ENCODE measurements around the gene C1GALT1C1. TPM values are rescaled to one million over a fixed set of nuclear protein-coding genes. Genes with fewer than 3 reads are reported as not detected.
"Not testable (repeated sequence)": the region's sequence is repeated elsewhere in the genome, so short reads cannot be mapped to it uniquely, and the experiment has no call there.

Gene C1GALT1C1
- total and polyA plus RNA-seq, 3 experiments from 2014 or later, result 16.6 to 25.9 (median 18.8) TPM

DNA sequence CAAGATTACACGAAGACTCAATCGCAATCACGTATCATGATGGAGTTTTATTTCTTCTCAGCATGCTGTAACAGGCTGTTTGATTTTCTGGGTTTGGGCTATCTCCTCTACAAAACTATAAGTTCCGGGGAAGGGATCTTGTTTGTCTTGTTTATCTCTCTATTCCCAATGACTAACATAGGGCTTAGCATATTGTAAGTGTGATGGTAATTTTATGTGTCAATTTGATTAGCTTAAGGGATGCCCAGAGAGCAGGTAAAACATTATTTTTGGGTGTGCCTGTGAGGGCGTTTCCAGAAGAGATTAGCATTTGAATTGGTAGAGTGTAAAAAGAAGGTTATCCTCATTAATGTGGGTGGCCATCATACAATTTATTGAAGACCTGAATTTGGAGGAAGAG is 32.8 kb upstream of the C1GALT1C1 start:
- ChIA-PET POLR2A (no interaction called here), CTCF (interaction anchor here (1.9 to 2.5 kb wide), 2 partner anchors 164 to 177 kb away, joined by 4 to 11 read pairs; no protein-coding TSS in a partner anchor)
- Histone ChIP-seq H3K27ac (ENCODE audit: low read depth, low read length) (no peak overlapping the region), H3K36me3 (ENCODE audit: insufficient read depth, low read length) (no peaks in the 10 kb centered on the region), H3K27me3 (ENCODE audit: insufficient read depth, low read length, poor library complexity, severe bottlenecking) (no peaks in the 10 kb centered on the region), H3K4me1 (ENCODE audit: insufficient read depth, low read length) (no peaks in the 10 kb centered on the region), H3K9me3 (ENCODE audit: low read length) (no peaks in the 10 kb centered on the region), H3K4me3 (ENCODE audit: low read length) (no peak overlapping the region)
- no peak overlapping the region for H3K27ac Mint-ChIP-seq
- no peaks in the 10 kb centered on the region for H3K9me3 Mint-ChIP-seq
- H3K36me3 Mint-ChIP-seq, result no peaks in the 10 kb centered on the region
- DNase-seq, result no peak
- H3K4me3 Mint-ChIP-seq, result no peak overlapping the region
- no peaks in the 10 kb centered on the region for H3K4me1 Mint-ChIP-seq
- peaks cover 0 to 2% of the 10 kb centered on the region in 2 donors for H3K27me3 Mint-ChIP-seq

GRCh38 chrX:120660637-120661036 is 30.8 kb upstream of the C1GALT1C1 start:
- CTCF ChIA-PET, result no interaction called here
- Mint-ChIP-seq H3K4me1 (no peaks in the 10 kb centered on the region), H3K9me3 (no peaks in the 10 kb centered on the region), H3K36me3 (no peaks in the 10 kb centered on the region), H3K27me3 (peaks cover 0 to 4% of the 10 kb centered on the region in 2 donors), H3K4me3 (no peak overlapping the region), H3K27ac (no peak overlapping the region)
- H3K9me3 ChIP-seq (ENCODE audit: low read length), result no peaks in the 10 kb centered on the region
- no peaks in the 10 kb centered on the region for H3K27me3 ChIP-seq (ENCODE audit: insufficient read depth, low read length, poor library complexity, severe bottlenecking)
- H3K4me1 ChIP-seq (ENCODE audit: insufficient read depth, low read length), result no peaks in the 10 kb centered on the region
- no peak for DNase-seq
- no peak overlapping the region for H3K4me3 ChIP-seq (ENCODE audit: low read length)
- H3K27ac ChIP-seq (ENCODE audit: low read depth, low read length), result no peak overlapping the region
- no peaks in the 10 kb centered on the region for H3K36me3 ChIP-seq (ENCODE audit: insufficient read depth, low read length)
- POLR2A ChIA-PET, result no interaction called here

- Histone ChIP-seq H3K4me1 (ENCODE audit: insufficient read depth, low read length) (no peaks in the 10 kb centered on the region), H3K27me3 (ENCODE audit: insufficient read depth, low read length, poor library complexity, severe bottlenecking) (no peaks in the 10 kb centered on the region), H3K27ac (ENCODE audit: low read depth, low read length) (no peak overlapping the region), H3K9me3 (ENCODE audit: low read length) (no peaks in the 10 kb centered on the region), H3K4me3 (ENCODE audit: low read length) (no peak overlapping the region), H3K36me3 (ENCODE audit: insufficient read depth, low read length) (no peaks in the 10 kb centered on the region)
- CTCF ChIA-PET, result no interaction called here
- DNase-seq, result no peak
- Mint-ChIP-seq H3K4me1 (no peaks in the 10 kb centered on the region), H3K27me3 (peaks cover 0 to 7% of the 10 kb centered on the region in 2 donors), H3K9me3 (no peaks in the 10 kb centered on the region), H3K4me3 (no peak overlapping the region), H3K27ac (no peak overlapping the region), H3K36me3 (no peaks in the 10 kb centered on the region)
- POLR2A ChIA-PET, result no interaction called here
Measured at GRCh38 chrX:120653000-120653399, 23.1 kb upstream of the C1GALT1C1 start.

DNA sequence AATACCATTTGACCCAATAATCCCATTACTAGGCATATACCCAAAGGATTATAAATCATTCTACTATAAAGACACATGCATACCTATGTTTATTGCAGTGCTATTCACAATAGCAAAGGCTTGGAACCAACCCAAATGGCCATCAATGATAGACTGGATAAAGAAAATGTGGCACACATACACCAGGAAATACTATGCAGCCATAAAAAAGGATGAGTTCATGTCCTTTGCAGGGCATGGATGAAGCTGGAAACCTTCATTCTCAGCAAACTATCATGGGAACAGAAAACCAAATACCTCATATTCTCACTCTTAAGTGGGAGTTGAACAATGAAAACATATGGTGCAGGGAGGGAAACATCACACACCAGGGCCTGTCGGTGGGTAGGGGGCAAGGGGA is 22.4 kb upstream of the C1GALT1C1 start:
- H3K4me1 ChIP-seq (ENCODE audit: insufficient read depth, low read length); CTCF ChIA-PET; H3K27me3 Mint-ChIP-seq; H3K4me1 Mint-ChIP-seq; H3K36me3 ChIP-seq (ENCODE audit: insufficient read depth, low read length); H3K9me3 Mint-ChIP-seq; H3K36me3 Mint-ChIP-seq; H3K9me3 ChIP-seq (ENCODE audit: low read length); POLR2A ChIA-PET; H3K27ac Mint-ChIP-seq; H3K4me3 ChIP-seq (ENCODE audit: low read length); H3K27ac ChIP-seq (ENCODE audit: low read depth, low read length); H3K4me3 Mint-ChIP-seq; H3K27me3 ChIP-seq (ENCODE audit: insufficient read depth, low read length, poor library complexity, severe bottlenecking); DNase-seq: not testable (repeated sequence)

DNA sequence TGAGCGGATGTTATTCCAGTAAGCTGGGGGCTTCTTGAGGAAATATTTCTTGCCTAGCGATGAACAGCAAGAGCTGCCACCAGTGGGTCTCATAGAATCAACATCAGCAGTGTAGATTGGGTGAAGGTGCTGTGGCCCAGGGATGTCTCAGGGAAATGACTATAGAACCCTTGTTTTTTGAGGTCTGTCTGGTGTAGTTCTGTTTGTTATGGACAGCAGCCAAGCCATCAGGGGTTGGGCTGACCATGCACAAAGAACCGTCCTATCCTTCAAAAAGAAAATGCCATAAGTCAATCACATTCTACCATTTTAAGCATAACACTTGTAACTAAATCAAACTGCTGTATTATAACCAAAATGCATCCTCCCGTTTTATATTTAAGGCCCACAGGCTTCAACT is 17.3 kb upstream of the C1GALT1C1 start:
- Histone ChIP-seq H3K4me3 (ENCODE audit: low read length) (no peak overlapping the region), H3K27me3 (ENCODE audit: insufficient read depth, low read length, poor library complexity, severe bottlenecking) (no peaks in the 10 kb centered on the region), H3K9me3 (ENCODE audit: low read length) (no peaks in the 10 kb centered on the region), H3K27ac (ENCODE audit: low read depth, low read length) (no peak overlapping the region), H3K36me3 (ENCODE audit: insufficient read depth, low read length) (no peaks in the 10 kb centered on the region), H3K4me1 (ENCODE audit: insufficient read depth, low read length) (no peaks in the 10 kb centered on the region)
- DNase-seq, result no peak
- H3K36me3 Mint-ChIP-seq, result no peaks in the 10 kb centered on the region
- H3K4me3 Mint-ChIP-seq, result no peak overlapping the region
- H3K4me1 Mint-ChIP-seq, result no peaks in the 10 kb centered on the region
- ChIA-PET CTCF (no interaction called here), POLR2A (no interaction called here)
- H3K27ac Mint-ChIP-seq, result no peak overlapping the region
- H3K9me3 Mint-ChIP-seq, result peaks cover 0 to 2% (median 0%) of the 10 kb centered on the region in 5 donors
- H3K27me3 Mint-ChIP-seq, result peaks cover 4 to 8% of the 10 kb centered on the region in 2 donors

DNA sequence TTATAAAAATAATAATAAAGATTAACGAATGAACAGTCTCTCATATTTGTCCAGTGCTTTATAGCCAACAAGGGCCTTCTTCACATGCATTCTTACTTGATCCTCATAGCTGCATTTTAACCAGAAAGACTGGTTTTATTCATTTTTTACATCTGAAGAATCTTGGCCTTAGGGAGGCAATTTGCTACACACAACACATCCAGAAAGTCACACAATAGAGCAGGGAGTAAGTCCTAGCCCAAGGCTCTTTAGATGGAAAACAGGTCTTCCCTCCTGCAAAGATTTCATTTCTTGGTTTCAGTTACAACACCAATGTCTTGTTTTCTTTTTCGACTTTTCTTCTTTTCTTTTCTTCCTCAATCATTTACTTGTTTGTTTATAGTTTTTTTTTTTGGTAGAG is 13.0 kb upstream of the C1GALT1C1 start:
- no peaks in the 10 kb centered on the region for H3K4me1 ChIP-seq (ENCODE audit: insufficient read depth, low read length)
- peaks cover 0 to 2% (median 0%) of the 10 kb centered on the region in 5 donors for H3K9me3 Mint-ChIP-seq
- H3K4me3 ChIP-seq (ENCODE audit: low read length), result no peak overlapping the region
- H3K27ac Mint-ChIP-seq, result no peak overlapping the region
- no peak overlapping the region for H3K4me3 Mint-ChIP-seq
- H3K36me3 Mint-ChIP-seq, result no peaks in the 10 kb centered on the region
- DNase-seq, result no peak
- H3K27me3 Mint-ChIP-seq, result peaks cover 4% of the 10 kb centered on the region in 2 donors
- no peaks in the 10 kb centered on the region for H3K36me3 ChIP-seq (ENCODE audit: insufficient read depth, low read length)
- CTCF ChIA-PET, result no interaction called here
- no peaks in the 10 kb centered on the region for H3K27me3 ChIP-seq (ENCODE audit: insufficient read depth, low read length, poor library complexity, severe bottlenecking)
- H3K4me1 Mint-ChIP-seq, result no peaks in the 10 kb centered on the region
- no peak overlapping the region for H3K27ac ChIP-seq (ENCODE audit: low read depth, low read length)
- POLR2A ChIA-PET, result no interaction called here
- no peaks in the 10 kb centered on the region for H3K9me3 ChIP-seq (ENCODE audit: low read length)

GRCh38 chrX:120638619-120639018 is 8.8 kb upstream of the C1GALT1C1 start:
- peaks cover 0 to 5% of the 10 kb centered on the region in 2 donors for H3K27me3 Mint-ChIP-seq
- Histone ChIP-seq H3K36me3 (ENCODE audit: insufficient read depth, low read length) (no peaks in the 10 kb centered on the region), H3K4me1 (ENCODE audit: insufficient read depth, low read length) (no peaks in the 10 kb centered on the region), H3K27me3 (ENCODE audit: insufficient read depth, low read length, poor library complexity, severe bottlenecking) (no peaks in the 10 kb centered on the region), H3K9me3 (ENCODE audit: low read length) (no peaks in the 10 kb centered on the region), H3K27ac (ENCODE audit: low read depth, low read length) (no peak overlapping the region), H3K4me3 (ENCODE audit: low read length) (no peak overlapping the region)
- CTCF ChIA-PET, result no interaction called here
- H3K27ac Mint-ChIP-seq, result no peak overlapping the region
- no peak for DNase-seq
- H3K36me3 Mint-ChIP-seq, result no peaks in the 10 kb centered on the region
- POLR2A ChIA-PET, result no interaction called here
- H3K4me1 Mint-ChIP-seq, result no peaks in the 10 kb centered on the region
- peaks cover 0 to 2% (median 0%) of the 10 kb centered on the region in 5 donors for H3K9me3 Mint-ChIP-seq
- H3K4me3 Mint-ChIP-seq, result no peak overlapping the region

- ChIA-PET CTCF (no interaction called here), POLR2A (no interaction called here)
- Mint-ChIP-seq H3K9me3 (no peaks in the 10 kb centered on the region), H3K27ac (peak overlapping the region in 1 of 8 donors; percentile 16), H3K4me3 (no peak overlapping the region), H3K4me1 (peaks cover 13 to 29% (median 24%) of the 10 kb centered on the region in 3 donors), H3K27me3 (peaks cover 0 to 4% of the 10 kb centered on the region in 2 donors), H3K36me3 (peaks cover 0 to 33% (median 3%) of the 10 kb centered on the region in 3 donors)
- Histone ChIP-seq H3K27ac (ENCODE audit: low read depth, low read length) (no peak overlapping the region), H3K9me3 (ENCODE audit: low read length) (no peaks in the 10 kb centered on the region), H3K27me3 (ENCODE audit: insufficient read depth, low read length, poor library complexity, severe bottlenecking) (no peaks in the 10 kb centered on the region), H3K4me3 (ENCODE audit: low read length) (no peak overlapping the region), H3K4me1 (ENCODE audit: insufficient read depth, low read length) (peaks cover 12% of the 10 kb centered on the region), H3K36me3 (ENCODE audit: insufficient read depth, low read length) (no peaks in the 10 kb centered on the region)
- DNase-seq, result no peak
Measured at GRCh38 chrX:120625371-120625770, 4.5 kb downstream of the C1GALT1C1 start.
